SIG-M5 treated with dmso at 0.1 percent for 504 hours (cell line): ENCODE data around the gene PKP4.
"Not testable (repeated sequence)": the region's sequence is repeated elsewhere in the genome, so short reads cannot be mapped to it uniquely, and the experiment has no call there.

ENCODE experiments used
- DNase-seq: peaks from one replicate; lab custom pipeline; 2025; ENCODE audit not compliant: unreplicated experiment; lab: John Stamatoyannopoulos, UW

PKP4 gene

GRCh38 chr2:158472829-158473228 is 16.1 kb downstream of the PKP4 start:
- not testable (repeated sequence) for DNase-seq

GRCh38 chr2:158473300-158473699 is 16.5 kb downstream of the PKP4 start:
- DNase-seq, result not testable (repeated sequence)

- no peak for DNase-seq
Observed at GRCh38 chr2:158473719-158474392, 17.1 kb downstream of the PKP4 start.

DNA sequence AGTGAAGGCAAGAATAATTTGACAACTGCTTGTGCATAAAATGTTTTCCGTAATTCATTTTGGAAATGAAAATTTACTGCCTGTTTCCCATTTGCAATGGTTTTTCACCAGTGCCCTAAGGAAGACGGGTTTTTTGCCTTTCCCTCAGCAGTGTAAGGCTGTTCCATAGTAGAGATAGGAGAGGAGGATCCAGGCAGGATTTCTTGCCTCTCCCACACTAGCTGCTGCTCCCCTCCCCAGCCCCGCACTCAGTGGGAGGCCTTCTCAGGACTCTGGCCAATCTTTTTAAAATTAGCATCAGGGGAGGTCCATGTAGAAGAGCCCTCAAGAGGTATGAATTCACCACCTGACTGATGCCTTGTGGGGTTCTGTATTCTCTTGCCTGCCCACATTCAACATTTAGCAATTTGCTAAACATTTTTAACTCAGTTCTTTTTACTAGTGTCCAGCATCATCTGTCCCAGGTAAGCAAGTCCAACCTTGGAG is 17.8 kb downstream of the PKP4 start:
- DNase-seq, result not testable (repeated sequence)

- DNase-seq, result no peak
Observed at GRCh38 chr2:158477202-158477601, 20.4 kb downstream of the PKP4 start.

GRCh38 chr2:158478237-158478636 is 21.5 kb downstream of the PKP4 start:
- no peak for DNase-seq

DNA sequence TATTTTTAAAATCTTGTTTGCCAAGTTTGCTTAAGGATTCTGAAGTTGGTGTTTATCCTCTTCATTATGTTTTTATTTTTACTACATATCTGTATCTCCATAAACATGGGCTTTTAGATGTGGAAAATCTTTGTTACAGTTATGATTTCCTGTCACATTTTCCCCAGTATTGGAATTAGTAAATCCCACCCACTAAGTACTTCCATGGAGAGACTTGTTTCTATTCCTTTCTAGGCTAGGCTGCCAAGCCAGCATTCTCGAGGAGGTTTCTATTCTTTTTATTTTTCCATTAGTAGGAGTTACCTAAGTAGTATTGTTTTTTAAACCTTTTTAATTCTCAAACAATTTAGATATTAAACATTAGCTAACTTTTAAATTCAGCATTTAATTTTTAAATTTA is 22.1 kb downstream of the PKP4 start:
- no peak for DNase-seq

- no peak for DNase-seq
Observed at GRCh38 chr2:158481116-158481515, 24.4 kb downstream of the PKP4 start.

- DNase-seq, result no peak
Observed at GRCh38 chr2:158482594-158482993, 25.8 kb downstream of the PKP4 start.

- no peak for DNase-seq
Observed at GRCh38 chr2:158484892-158485556, 28.3 kb downstream of the PKP4 start.

DNA sequence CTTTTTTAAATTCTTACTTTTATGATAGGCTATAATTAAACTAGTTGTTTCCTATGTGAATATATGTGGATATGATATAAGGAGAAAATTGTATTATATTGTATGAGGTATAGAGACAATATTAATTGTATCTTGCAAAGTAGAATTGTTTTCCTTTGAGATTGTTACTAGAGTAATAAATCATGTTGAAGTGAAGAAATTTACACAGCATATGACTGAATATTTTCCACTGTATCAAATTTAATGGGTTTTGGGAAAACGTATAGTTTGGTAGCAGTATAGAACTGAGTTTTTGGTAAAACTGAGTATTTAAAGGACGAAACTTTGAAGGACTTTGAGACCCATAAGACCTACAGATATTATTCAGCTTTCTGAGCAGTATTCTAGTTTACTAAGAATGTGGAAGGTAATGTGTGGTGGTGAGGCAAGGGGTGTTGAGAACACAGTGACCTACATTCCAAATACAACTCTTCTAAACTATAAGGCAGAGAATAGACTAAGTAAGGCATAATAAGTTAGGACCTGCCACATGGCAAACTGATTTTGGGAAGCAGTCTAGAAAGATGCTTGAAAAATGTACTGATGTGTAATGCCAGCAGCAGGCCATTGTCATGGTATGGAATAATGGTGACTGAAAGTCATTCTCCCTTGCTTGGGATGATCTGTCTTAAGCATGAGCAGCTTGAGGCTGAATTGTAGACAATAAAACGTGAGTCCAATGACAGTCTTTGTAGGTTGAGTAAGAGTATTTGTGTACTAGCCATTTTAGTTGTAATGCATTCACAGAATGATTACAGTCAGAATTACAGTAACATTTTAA is 29.6 kb downstream of the PKP4 start:
- no peak for DNase-seq

- DNase-seq, result no peak
Observed at GRCh38 chr2:158486970-158487325, 30.2 kb downstream of the PKP4 start.

- DNase-seq, result no peak
Observed at GRCh38 chr2:158487419-158487818, 30.7 kb downstream of the PKP4 start.

DNA sequence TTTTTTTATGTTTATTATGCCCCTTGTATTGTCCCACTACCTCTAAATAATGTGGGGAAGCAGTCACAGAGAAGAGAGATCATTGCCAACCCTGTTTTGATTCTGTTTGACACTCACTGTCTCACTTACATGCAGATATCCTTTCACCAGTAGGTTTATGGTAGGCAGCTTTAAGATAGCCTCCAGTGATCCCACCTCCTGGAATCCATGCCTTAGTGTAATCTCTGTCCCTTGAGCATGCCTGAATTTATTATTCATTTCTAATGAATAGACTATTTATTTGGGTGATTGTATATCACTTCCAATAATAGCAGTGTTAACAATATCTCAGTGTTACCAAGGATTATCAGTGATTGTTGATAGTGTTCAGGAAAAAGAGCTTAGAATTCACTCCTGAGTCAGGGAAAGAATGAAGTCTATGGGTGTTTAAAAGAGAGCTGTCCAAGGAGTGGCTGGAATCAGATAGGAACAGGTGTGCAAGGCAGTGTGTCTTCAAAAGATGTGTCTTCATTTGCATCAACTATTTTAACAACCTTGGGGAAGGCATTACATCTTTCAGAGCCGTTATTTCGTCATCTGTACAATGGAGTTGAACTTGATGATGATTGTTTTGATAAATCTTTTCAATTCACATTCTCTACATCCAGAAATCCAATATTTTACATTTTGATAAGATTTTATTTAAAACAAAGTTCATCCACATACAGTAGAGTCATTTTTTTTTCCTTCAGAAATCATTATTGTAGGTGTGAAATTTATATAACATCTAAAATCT is 31.9 kb downstream of the PKP4 start:
- DNase-seq, result no peak

GRCh38 chr2:158489366-158490112 is 32.8 kb downstream of the PKP4 start:
- DNase-seq, result no peak

DNA sequence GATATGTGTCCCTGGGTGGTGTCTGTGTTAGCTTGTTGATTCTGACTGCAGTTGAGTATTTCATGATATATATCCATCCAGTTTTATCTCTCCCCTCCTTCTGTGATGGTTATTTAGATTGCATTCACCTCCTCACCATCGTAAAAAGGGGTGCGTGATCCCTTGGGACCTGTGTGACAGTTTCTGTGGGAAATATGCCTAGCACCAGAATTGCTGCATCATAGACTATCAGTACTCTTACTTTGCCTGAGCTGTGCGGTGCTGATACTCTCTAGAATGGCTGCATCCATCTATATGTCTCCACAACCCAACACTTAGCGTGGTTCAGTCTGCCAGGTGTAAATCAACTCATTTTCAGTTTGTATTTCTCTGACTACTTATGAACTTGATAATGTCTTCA is 34.3 kb downstream of the PKP4 start:
- DNase-seq, result no peak

DNA sequence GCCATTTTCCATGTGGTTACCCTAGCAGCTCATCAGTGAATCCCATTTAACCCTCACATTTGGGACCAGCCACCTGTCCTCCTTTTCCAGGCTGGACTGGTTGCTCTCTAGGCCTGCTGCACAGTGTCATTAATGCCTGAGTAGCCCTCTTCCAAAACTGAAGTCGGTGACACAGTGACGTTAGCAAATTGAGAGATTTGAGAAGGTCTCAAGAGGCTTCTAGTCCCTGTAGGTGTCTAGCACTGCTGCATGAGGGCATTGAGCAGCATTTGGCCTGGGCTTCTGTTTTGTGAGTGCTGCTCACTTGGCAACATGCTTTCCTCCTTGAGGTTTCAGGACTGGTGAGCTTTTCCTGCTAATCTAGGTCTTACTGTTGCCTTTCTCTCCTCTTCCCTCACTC is 36.7 kb downstream of the PKP4 start:
- no peak for DNase-seq

DNA sequence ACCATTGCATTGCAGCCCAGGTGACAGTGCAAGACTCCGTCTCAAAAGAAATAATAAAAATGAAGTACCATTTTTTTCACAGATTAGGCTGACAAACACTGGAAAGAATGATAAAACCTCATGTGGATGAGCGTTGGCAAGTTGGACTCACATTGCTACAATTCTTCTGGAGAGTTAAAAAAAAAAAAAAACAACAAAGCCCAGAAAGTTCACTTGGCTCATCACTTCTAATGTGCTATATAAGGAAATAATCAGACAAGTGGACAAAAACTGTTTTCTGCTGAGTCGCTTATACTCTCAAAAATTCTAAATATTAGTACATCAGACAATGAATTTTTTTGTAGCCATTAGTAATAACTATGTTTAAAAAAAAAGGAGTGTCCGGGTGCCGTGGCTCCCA is 38.4 kb downstream of the PKP4 start:
- DNase-seq, result no peak

DNA sequence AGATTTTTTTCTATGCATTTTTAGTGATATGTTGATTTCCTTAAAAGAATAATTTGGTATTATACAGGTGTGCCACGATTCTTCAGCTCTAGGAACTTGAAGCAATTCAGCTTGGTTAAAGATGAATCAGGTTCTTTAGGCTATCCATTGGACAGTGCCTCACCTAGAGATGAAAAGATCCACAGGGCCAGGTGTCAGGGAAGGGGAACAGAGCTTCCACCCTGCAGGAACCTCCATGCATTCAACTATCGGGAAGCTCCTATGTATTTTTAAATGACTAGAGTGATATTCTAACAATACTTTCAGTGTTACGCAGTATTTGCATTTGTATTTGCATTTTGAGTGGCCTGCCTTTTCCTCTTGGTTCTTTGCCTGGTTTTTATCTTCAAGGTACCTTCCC is 40.2 kb downstream of the PKP4 start:
- DNase-seq, result no peak

GRCh38 chr2:158497486-158497885 is 40.7 kb downstream of the PKP4 start:
- DNase-seq, result no peak
